ENCODE data around the gene CNTNAP3. TPM values are rescaled to one million over a fixed set of nuclear protein-coding genes. Genes with fewer than 3 reads are reported as not detected.
"Not testable (repeated sequence)": the region's sequence is repeated elsewhere in the genome, so short reads cannot be mapped to it uniquely, and the experiment has no call there.

The CNTNAP3 gene
- total RNA-seq, 1 donor from 2014 or later: 12.6 TPM

GRCh38 chr9:39132826-39133552 is 155.0 kb downstream of the CNTNAP3 start:
- not testable (repeated sequence) for DNase-seq; H3K4me1 Mint-ChIP-seq (ENCODE audit: low read depth, unreplicated experiment); H3K27ac Mint-ChIP-seq (ENCODE audit: unreplicated experiment); H3K9me3 Mint-ChIP-seq (ENCODE audit: unreplicated experiment); H3K36me3 Mint-ChIP-seq (ENCODE audit: unreplicated experiment); H3K4me3 Mint-ChIP-seq (ENCODE audit: unreplicated experiment); H3K27me3 Mint-ChIP-seq (ENCODE audit: unreplicated experiment)

- peak overlapping the region; percentile 3 for H3K27ac Mint-ChIP-seq (ENCODE audit: unreplicated experiment)
- H3K9me3 Mint-ChIP-seq (ENCODE audit: unreplicated experiment); H3K27me3 Mint-ChIP-seq (ENCODE audit: unreplicated experiment); H3K36me3 Mint-ChIP-seq (ENCODE audit: unreplicated experiment); H3K4me1 Mint-ChIP-seq (ENCODE audit: low read depth, unreplicated experiment); H3K4me3 Mint-ChIP-seq (ENCODE audit: unreplicated experiment); DNase-seq: not testable (repeated sequence)
Observed at GRCh38 chr9:39121401-39121800, 166.6 kb downstream of the CNTNAP3 start.

DNA sequence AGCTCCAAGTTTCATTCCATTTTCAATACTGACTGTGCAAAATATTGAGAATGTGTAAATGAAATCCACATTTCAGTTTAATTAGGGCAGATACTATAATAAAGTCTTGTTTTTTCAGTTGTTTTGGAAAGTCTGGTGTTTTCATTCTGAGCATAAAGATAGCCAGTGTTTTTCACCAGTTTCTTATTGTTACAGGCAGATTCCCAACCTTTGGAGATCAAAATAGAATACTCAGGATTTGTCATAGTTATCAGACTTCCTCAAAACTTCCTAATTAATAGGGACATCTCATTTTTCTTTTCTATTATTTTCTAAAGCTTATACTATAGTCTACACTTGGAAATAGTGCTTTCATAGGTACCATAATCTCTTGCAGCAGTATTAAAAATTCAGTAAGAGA is 176.2 kb downstream of the CNTNAP3 start:
- H3K27me3 Mint-ChIP-seq (ENCODE audit: unreplicated experiment); H3K9me3 Mint-ChIP-seq (ENCODE audit: unreplicated experiment); H3K4me1 Mint-ChIP-seq (ENCODE audit: low read depth, unreplicated experiment); H3K27ac Mint-ChIP-seq (ENCODE audit: unreplicated experiment); H3K4me3 Mint-ChIP-seq (ENCODE audit: unreplicated experiment); H3K36me3 Mint-ChIP-seq (ENCODE audit: unreplicated experiment); DNase-seq: not testable (repeated sequence)

DNA sequence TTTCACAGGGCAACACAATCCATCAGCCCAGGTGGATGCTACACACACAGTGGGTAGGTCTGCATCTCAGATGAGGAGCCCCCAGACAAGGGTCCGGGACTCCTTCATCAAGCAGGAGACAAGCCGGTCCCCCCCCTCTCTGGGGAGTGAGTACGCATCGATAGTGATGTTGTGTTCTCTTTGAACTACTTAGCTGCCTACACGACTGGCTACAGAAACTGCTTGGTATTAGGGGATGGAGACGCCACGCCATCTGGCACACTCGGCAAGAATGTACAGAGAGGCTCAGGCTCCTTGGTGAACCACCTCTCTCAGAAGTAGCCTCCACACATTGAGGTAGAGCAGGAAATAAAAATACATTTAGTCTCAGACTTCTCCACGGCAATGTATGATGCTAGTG is 179.8 kb downstream of the CNTNAP3 start:
- no peak overlapping the region for H3K4me3 Mint-ChIP-seq (ENCODE audit: unreplicated experiment)
- no peak for TF ChIP-seq CTCF (IDR thresholded peaks at IDR 0.05; ENCODE audit: partially characterized antibody, unreplicated experiment)
- no peaks in the 10 kb centered on the region for H3K4me1 Mint-ChIP-seq (ENCODE audit: low read depth, unreplicated experiment)
- H3K36me3 Mint-ChIP-seq (ENCODE audit: unreplicated experiment): no peaks in the 10 kb centered on the region
- no peaks in the 10 kb centered on the region for H3K27me3 Mint-ChIP-seq (ENCODE audit: unreplicated experiment)
- H3K27ac Mint-ChIP-seq (ENCODE audit: unreplicated experiment): no peak overlapping the region
- H3K9me3 Mint-ChIP-seq (ENCODE audit: unreplicated experiment): peaks cover 2% of the 10 kb centered on the region
- no peak for DNase-seq

DNA sequence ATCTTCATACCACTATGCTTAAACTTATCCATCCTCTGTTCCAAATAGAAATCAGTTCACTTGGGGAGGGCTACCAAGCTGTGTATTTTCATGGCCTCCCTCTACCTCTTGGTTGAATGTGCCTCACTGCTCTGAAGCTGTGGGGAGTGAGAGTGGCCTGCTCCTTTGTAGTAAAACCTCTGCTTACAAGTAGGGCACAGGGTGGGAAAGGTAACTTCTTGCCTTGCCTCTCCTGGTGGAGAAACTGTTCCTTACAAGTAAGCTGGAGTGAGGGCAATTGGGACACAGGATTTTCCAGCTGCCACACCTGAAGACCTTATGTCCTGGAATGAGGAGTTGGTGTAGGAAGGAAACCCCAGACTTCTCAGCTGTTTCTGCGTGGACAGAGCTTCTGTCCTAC is 190.8 kb downstream of the CNTNAP3 start:
- not testable (repeated sequence) for H3K27me3 Mint-ChIP-seq (ENCODE audit: unreplicated experiment); H3K36me3 Mint-ChIP-seq (ENCODE audit: unreplicated experiment); DNase-seq; H3K4me3 Mint-ChIP-seq (ENCODE audit: unreplicated experiment); H3K4me1 Mint-ChIP-seq (ENCODE audit: low read depth, unreplicated experiment); H3K27ac Mint-ChIP-seq (ENCODE audit: unreplicated experiment); H3K9me3 Mint-ChIP-seq (ENCODE audit: unreplicated experiment)

DNA sequence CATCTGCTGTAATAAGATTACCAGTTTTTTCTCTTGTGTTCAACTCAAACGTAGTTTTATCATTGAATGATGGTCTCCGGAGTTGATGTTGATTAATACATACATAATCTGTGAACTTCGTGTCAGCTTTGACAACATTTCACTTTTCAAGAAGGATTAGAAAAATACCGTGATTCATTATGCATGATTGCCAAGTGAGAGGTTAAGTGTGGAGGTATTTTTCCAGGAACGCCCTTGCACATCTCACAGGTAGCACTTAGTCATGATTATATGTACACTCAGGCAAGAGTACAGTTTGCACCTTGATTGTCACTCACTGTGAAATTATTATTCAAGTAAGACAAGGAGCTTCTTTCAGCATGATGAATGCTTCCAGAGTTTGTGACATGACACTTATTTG is 202.7 kb downstream of the CNTNAP3 start:
- H3K4me3 Mint-ChIP-seq (ENCODE audit: unreplicated experiment); H3K27ac Mint-ChIP-seq (ENCODE audit: unreplicated experiment); H3K36me3 Mint-ChIP-seq (ENCODE audit: unreplicated experiment); H3K4me1 Mint-ChIP-seq (ENCODE audit: low read depth, unreplicated experiment); H3K27me3 Mint-ChIP-seq (ENCODE audit: unreplicated experiment); DNase-seq; H3K9me3 Mint-ChIP-seq (ENCODE audit: unreplicated experiment): not testable (repeated sequence)

DNA sequence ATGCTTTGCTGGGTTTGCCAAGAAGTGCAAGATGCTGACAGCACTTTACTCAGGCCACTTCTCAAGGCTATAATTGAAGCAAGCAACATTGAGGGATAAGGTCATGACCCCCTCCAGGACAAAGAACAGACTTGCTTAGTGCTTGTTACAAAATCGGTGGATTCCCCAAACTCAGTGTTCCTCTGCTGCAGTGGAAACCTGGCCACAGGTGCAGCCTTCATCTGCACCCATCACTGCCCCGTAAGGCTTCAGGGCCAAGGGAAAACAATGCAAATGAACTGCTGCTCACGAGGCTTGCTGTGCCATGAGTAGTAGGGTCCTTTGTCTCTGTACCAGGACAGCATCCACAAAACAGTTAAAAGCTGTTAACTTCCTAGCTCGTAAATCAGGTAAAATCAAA is 205.4 kb downstream of the CNTNAP3 start:
- H3K9me3 Mint-ChIP-seq (ENCODE audit: unreplicated experiment); DNase-seq; H3K36me3 Mint-ChIP-seq (ENCODE audit: unreplicated experiment); H3K27me3 Mint-ChIP-seq (ENCODE audit: unreplicated experiment); H3K27ac Mint-ChIP-seq (ENCODE audit: unreplicated experiment); H3K4me3 Mint-ChIP-seq (ENCODE audit: unreplicated experiment); H3K4me1 Mint-ChIP-seq (ENCODE audit: low read depth, unreplicated experiment): not testable (repeated sequence)

- not testable (repeated sequence) for DNase-seq; H3K27ac Mint-ChIP-seq (ENCODE audit: unreplicated experiment); H3K9me3 Mint-ChIP-seq (ENCODE audit: unreplicated experiment); H3K27me3 Mint-ChIP-seq (ENCODE audit: unreplicated experiment); H3K4me3 Mint-ChIP-seq (ENCODE audit: unreplicated experiment); H3K36me3 Mint-ChIP-seq (ENCODE audit: unreplicated experiment); H3K4me1 Mint-ChIP-seq (ENCODE audit: low read depth, unreplicated experiment)
Observed at GRCh38 chr9:39080081-39080480, 207.9 kb downstream of the CNTNAP3 start.

Data from glutamatergic neuron (in vitro differentiated cells).